ENCODE data around the gene GNAQ. TPM values are rescaled to one million over a fixed set of nuclear protein-coding genes. Genes with fewer than 3 reads are reported as not detected.

Gene GNAQ
- total and polyA plus RNA-seq, 2 experiments from 2014 or later = 21.1 to 43.1 TPM

GRCh38 chr9:78047106-78047505, 15.5 kb upstream of the GNAQ start (continued):
- TF ChIP-seq ZNF462 (CRISPR knock-in tag; IDR thresholded peaks at IDR 0.05) = no peak
- no peak for TF ChIP-seq CREB1 (CRISPR knock-in tag; IDR thresholded peaks at IDR 0.05; ENCODE audit: low read depth)
- no peak for TF ChIP-seq ZNF114 (CRISPR knock-in tag; IDR thresholded peaks at IDR 0.05)
- no peak for TF ChIP-seq ETS1 (IDR thresholded peaks at IDR 0.05)
- no peak for TF ChIP-seq EZH2phosphoT487 (IDR thresholded peaks at IDR 0.05; ENCODE audit: unreplicated experiment)
- TF ChIP-seq EZH2 (IDR thresholded peaks at IDR 0.05; ENCODE audit: low read depth, unreplicated experiment) = no peak

GRCh38 chr9:78046112-78046511, 14.5 kb upstream of the GNAQ start:
- no peaks in the 10 kb centered on the region for H3K9me3 Mint-ChIP-seq
- H3F3A ChIP-seq (replicated peaks; ENCODE audit: low read depth) = no peaks in the 10 kb centered on the region
- TF ChIP-seq EZH2 (IDR thresholded peaks at IDR 0.05; ENCODE audit: low read depth, unreplicated experiment) = no peak
- no peak for TF ChIP-seq NANOG (IDR thresholded peaks at IDR 0.05; ENCODE audit: borderline replicate concordance)
- H3K4me3 ChIP-seq = no peak overlapping the region
- no peaks in the 10 kb centered on the region for H3K9me2 ChIP-seq (ENCODE audit: insufficient read depth)
- no peaks in the 10 kb centered on the region for H3K36me3 Mint-ChIP-seq (ENCODE audit: low read depth)
- no peak overlapping the region for H3K4me2 ChIP-seq
- ATAC-seq = no peak
- H3K27me3 Mint-ChIP-seq (ENCODE audit: insufficient read depth, low read depth, poor library complexity) = peaks cover 3% of the 10 kb centered on the region
- H3K27ac Mint-ChIP-seq = no peak overlapping the region
- H3K4me3 Mint-ChIP-seq = no peak overlapping the region
- H4K20me1 ChIP-seq (replicated peaks; ENCODE audit: insufficient read depth) = no peaks in the 10 kb centered on the region
- H3K79me2 ChIP-seq (replicated peaks; ENCODE audit: insufficient read depth) = no peaks in the 10 kb centered on the region
- H3K36me3 ChIP-seq (ENCODE audit: insufficient read depth) = no peaks in the 10 kb centered on the region
- H3K4me1 Mint-ChIP-seq = peaks cover 6% of the 10 kb centered on the region; the same call in 2 of the 3 replicates
- H2AFZ ChIP-seq = no peak overlapping the region
- H3K4me1 ChIP-seq (ENCODE audit: insufficient read depth) = no peaks in the 10 kb centered on the region
- DNase-seq (ENCODE audit: low spot score) = no peak
- no peaks in the 10 kb centered on the region for H3K27me3 ChIP-seq (ENCODE audit: insufficient read depth)
- no peak overlapping the region for H3K27ac ChIP-seq (ENCODE audit: low read depth)
